K562 (cell line): Measurements from ENCODE around the gene UBE2B. TPM values are rescaled to one million over a fixed set of nuclear protein-coding genes. Genes with fewer than 3 reads are reported as not detected.

ENCODE experiments used
- ARID3B ChIP-seq: fragments of 250-450 bp; sonication (Bioruptor Pico); IDR thresholded peaks from 2 replicates; pipeline ENCODE4 v1.4.0; 2020; ENCODE audit warnings: borderline replicate concordance
- CREB3L1 ChIP-seq: fragments of 450-650 bp; IDR thresholded peaks from 2 replicates; pipeline ENCODE4 v1.6.1; 2014; ENCODE audit warnings: low read depth, mild to moderate bottlenecking, moderate library complexity, borderline replicate concordance
- ETS1 ChIP-seq: conservative IDR thresholded peaks from 2 replicates; pipeline ENCODE4 v1.6.1; 2011; ENCODE audit warnings: low read depth, mild to moderate bottlenecking, low read length; ENCODE audit not compliant: control insufficient read depth
- FOXJ2 ChIP-seq: fragments of 200-800 bp; sonication (Bioruptor generic); IDR thresholded peaks from 2 replicates; pipeline ENCODE4 v1.6.1; 2016; ENCODE audit warnings: missing genetic modification characterization, missing compliant biosample characterization
- FOXP1 ChIP-seq: sonication (generic); formaldehyde crosslinking; IDR thresholded peaks from 2 replicates; pipeline ENCODE4 v1.8.0; 2022; ENCODE audit warnings: mild to moderate bottlenecking, missing genetic modification reagents
- MAFG ChIP-seq: fragments of 450-650 bp; conservative IDR thresholded peaks from 2 replicates; pipeline ENCODE4 v1.6.1; 2016; ENCODE audit warnings: missing genetic modification characterization, missing compliant biosample characterization
- MAZ ChIP-seq, 2 experiments: fragments of 450-650 bp in 1 of 2; sonication (generic) in 1 of 2; formaldehyde crosslinking; IDR thresholded peaks in 1 of 2; conservative IDR thresholded peaks in 1 of 2; 2 replicates each; pipeline versions ENCODE4 v1.4.0 to v1.5.0; 2020; ENCODE audit warnings: mild to moderate bottlenecking in 1 of 2, missing genetic modification reagents in 1 of 2
- NCOA1 ChIP-seq: fragments of 450-650 bp; IDR thresholded peaks from 2 replicates; pipeline ENCODE4 v1.6.1; 2016; ENCODE audit warnings: low read depth
- NCOR1 ChIP-seq: fragments of 450-650 bp; IDR thresholded peaks from 2 replicates; pipeline ENCODE4 v1.6.1; 2016; ENCODE audit warnings: mild to moderate bottlenecking, moderate library complexity
- NFE2L1 ChIP-seq: fragments of 450-650 bp; IDR thresholded peaks from 2 replicates; pipeline ENCODE4 v1.6.1; 2016; ENCODE audit warnings: missing genetic modification characterization, low read depth, mild to moderate bottlenecking, missing compliant biosample characterization, moderate library complexity, borderline replicate concordance
- PPARD ChIP-seq: fragments of 250-450 bp; sonication (Bioruptor Pico); IDR thresholded peaks from 2 replicates; pipeline ENCODE4 v1.8.0; 2022; ENCODE audit warnings: inconsistent platforms, mild to moderate bottlenecking, moderate library complexity
- PURB ChIP-seq: sonication (generic); formaldehyde crosslinking; IDR thresholded peaks from 2 replicates; pipeline ENCODE4 v1.9.0; 2021; ENCODE audit warnings: low read depth, mild to moderate bottlenecking, missing genetic modification reagents
- SRSF9 ChIP-seq: fragments of 200-400 bp; formaldehyde crosslinking; IDR thresholded peaks from 2 replicates; pipeline ENCODE4 v1.6.1; 2017; ENCODE audit warnings: low read depth, low read length, borderline replicate concordance
- TOE1 ChIP-seq, 2 experiments: fragments of 450-650 bp in 1 of 2; sonication (generic) in 1 of 2; formaldehyde crosslinking in 1 of 2; IDR thresholded peaks; 2 replicates each; pipeline versions ENCODE4 v1.7.1 to v1.8.0; 2016 to 2022; ENCODE audit warnings: borderline replicate concordance in 2 of 2, mild to moderate bottlenecking in 2 of 2, antibody characterized with exemption in 1 of 2, inconsistent platforms in 1 of 2, low read depth in 1 of 2, missing genetic modification reagents in 1 of 2, moderate library complexity in 1 of 2
- ZKSCAN1 ChIP-seq: fragments of 150-350 bp; IDR thresholded peaks from 2 replicates; pipeline ENCODE4 v1.6.1; 2016; ENCODE audit warnings: low read depth, low read length
- ZMIZ1 ChIP-seq, 2 experiments: fragments of 150-350 bp in 1 of 2; IDR thresholded peaks; 2 replicates each; pipeline ENCODE4 v1.6.1; 2012 to 2016; ENCODE audit warnings: low read depth in 2 of 2, low read length in 2 of 2, mild to moderate bottlenecking in 1 of 2, moderate library complexity in 1 of 2
- ZNF197 ChIP-seq: fragments of 200-800 bp; sonication (Bioruptor generic); IDR thresholded peaks from 2 replicates; pipeline ENCODE4 v1.6.1; 2016; ENCODE audit warnings: low read depth, missing genetic modification characterization, missing compliant biosample characterization
- ZNF778 ChIP-seq: fragments of 450-650 bp; formaldehyde crosslinking; IDR thresholded peaks from 2 replicates; pipeline ENCODE4 v1.4.0; 2020; ENCODE audit warnings: mild to moderate bottlenecking, moderate library complexity
- polyA plus RNA-seq, 8 experiments: library from polyadenylated mRNA; depleted of rRNA in 4 of 8; stranded (reverse) in 5 of 8; unstranded in 3 of 8; fragments of >200 nt; fragmentation: Nextera tagmentation in 2 of 8; fragmentation: Illumina TruSeq in 1 of 8; extraction: Ambion mirVana in 2 of 8; extraction: Trizol in 1 of 8; gene quantifications; 2 replicates each; pipeline versions ENCODE4 v1.2.1 to v1.2.3, GENCODE V29; 2011 to 2014; ENCODE audit warnings: inconsistent platforms in 1 of 8, missing spikeins in 1 of 8
- total RNA-seq, 7 experiments: library from RNA; depleted of rRNA in 6 of 7; stranded (reverse); fragments of >200 nt in 6 of 7; fragmentation: Illumina TruSeq in 2 of 7; extraction: Trizol in 2 of 7; gene quantifications; 2 replicates each; pipeline versions ENCODE4 v1.2.1 to v1.2.3, GENCODE V29; 2011 to 2021; ENCODE audit warnings: low replicate concordance in 1 of 7

The UBE2B gene
- total and polyA plus RNA-seq, 9 of the 15 experiments (the other 6 are each of a cell fraction or from before 2014, with no cell fraction given) = 13.1 to 198 (median 75.5) TPM

- TF ChIP-seq ARID3B (CRISPR knock-in tag) (no peak), FOXP1 (CRISPR knock-in tag) (no peak), ZNF778 (CRISPR knock-in tag) (no peak), NCOA1 (peak; percentile 69; the same call in 1 of the 2 replicates), PPARD (CRISPR knock-in tag) (no peak), ETS1 (0 out of 2 replicates have a peak, but pooled peaks have one; percentile 52), PURB (CRISPR knock-in tag) (no peak), NFE2L1 (tag) (peak; percentile 58), ZNF197 (CRISPR knock-in tag) (0 out of 2 replicates have a peak, but pooled peaks have one; percentile 43), NCOR1 (peak; percentile 88), FOXJ2 (tag) (0 out of 2 replicates have a peak, but pooled peaks have one; percentile 26), ZKSCAN1 (no peak), CREB3L1 (peak; percentile 46; the same call in 1 of the 2 replicates), TOE1 (IDR thresholded peaks at IDR 0.05; ENCODE audit: borderline replicate concordance) (no peak), TOE1 (CRISPR knock-in tag; IDR thresholded peaks at IDR 0.05; ENCODE audit: borderline replicate concordance, low read depth) (0 out of 2 replicates have a peak, but pooled peaks have one; percentile 33), ZMIZ1 (IDR thresholded peaks at IDR 0.05; ENCODE audit: low read depth in 2 of 2, low read length in 2 of 2) (0 out of 4 replicates have a peak, but pooled peaks of 1 of the 2 experiments have one; percentile 61), MAZ (CRISPR knock-in tag; conservative IDR thresholded peaks at IDR 0.05 in 1 of 2, IDR thresholded peaks at IDR 0.05 in 1 of 2) (no peak), SRSF9 (no peak), MAFG (tag) (peak; percentile 99)
Observed at GRCh38 chr5:134437847-134438581, 66.6 kb downstream of the UBE2B start (continued).
